ENCODE data around the gene PRIMPOL.
A peak's percentile ranks its signal among the peaks of the same experiment; 100 is the strongest.
"Not testable (repeated sequence)": the region's sequence is repeated elsewhere in the genome, so short reads cannot be mapped to it uniquely, and the experiment has no call there.

PRIMPOL gene

DNA sequence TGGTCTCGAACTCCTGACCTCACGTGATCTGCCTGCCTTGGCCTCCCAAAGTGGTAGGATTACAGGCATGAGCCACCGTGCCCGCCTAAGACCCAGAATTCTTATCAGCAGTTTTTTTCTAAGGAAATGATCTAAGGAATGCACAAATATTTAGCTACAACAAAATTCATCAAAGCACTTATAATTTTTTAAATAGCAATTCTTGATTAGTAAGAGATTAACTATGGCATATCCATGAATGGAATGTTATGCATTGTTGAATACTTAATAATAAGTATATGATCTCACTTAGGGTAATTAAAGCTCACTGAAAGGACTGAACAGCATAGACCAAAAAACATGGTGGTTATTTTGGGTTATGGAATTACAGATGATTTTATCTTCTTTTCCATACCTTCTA is 66.0 kb downstream of the PRIMPOL start:
- DNase-seq (ENCODE audit: low read depth), result no peak

- no peak for DNase-seq (ENCODE audit: low read depth)
Measured at GRCh38 chr4:184719407-184719806, 69.9 kb downstream of the PRIMPOL start.

DNA sequence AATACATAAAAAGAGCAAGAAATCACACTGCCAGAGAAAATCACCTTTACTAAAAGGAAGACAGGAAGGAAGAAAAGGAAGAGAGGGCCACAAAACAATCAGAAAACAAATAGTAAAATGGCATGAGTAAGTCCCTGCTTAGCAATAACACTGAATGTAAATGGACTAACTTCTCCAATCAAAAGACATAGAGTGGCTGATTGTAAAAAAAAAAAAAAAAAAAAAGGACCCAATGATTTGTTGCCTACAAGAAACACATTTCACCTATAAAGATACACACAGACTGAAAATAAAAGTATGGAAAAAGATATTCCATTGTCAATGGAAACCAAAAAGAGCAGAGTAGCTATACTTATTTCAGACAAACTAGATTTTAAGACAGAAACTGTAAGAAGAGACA is 71.7 kb downstream of the PRIMPOL start:
- DNase-seq (ENCODE audit: low read depth), result no peak

DNA sequence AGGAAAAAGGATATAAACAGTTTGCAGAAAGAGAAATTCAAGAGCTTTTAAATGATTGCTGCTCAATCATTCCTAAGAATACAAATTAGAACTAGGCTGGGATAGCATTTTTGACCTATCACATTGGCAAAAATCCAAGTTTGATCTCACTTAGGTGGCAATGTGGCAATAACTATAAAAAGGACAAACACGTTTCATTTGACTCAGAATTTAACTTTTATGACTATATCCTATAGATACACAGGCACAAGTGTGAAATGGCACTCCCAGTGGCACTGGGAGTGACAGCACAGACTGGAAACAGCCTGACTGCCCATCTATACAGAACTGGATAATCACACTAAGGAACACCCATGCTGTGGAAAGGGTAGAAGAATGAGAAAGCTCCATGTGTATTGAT is 73.3 kb downstream of the PRIMPOL start:
- DNase-seq (ENCODE audit: low read depth), result no peak

DNA sequence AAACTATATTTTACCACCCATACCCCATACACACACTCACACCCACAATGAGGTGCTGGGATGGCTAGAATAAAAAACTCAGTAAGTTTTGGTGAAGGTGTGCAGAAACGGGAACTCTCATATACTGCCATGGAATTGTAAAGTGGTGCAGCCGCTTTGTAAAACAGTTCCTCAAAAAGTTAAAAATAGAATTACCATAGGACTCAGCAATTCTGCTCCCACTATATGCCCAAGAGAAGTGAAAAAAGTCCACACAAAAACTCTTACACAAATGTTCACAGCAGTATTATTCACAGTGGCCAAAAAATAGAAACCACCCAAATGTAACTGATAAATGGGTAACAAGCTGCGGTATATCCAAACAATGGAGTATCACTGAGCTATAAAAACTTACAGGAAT is 77.9 kb downstream of the PRIMPOL start:
- DNase-seq (ENCODE audit: low read depth), result no peak

DNA sequence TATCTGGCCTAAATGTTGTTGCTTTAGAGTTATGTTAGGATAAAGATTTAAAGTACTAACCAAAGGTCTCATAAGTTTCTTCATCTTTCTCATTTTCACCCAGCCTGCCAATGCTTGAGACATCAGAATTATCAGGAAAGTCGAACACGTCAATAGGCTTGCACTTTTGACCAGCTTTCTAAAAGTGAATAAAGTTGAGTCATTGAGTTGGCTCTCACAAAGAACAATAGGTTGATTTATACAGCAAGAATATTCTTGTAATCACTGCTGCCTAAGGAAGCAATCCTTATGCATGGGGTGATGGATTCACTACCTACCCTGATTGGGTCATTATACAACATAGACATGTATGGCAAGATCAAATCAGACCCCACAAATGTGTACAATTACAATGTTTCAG is 79.3 kb downstream of the PRIMPOL start:
- no peak for DNase-seq (ENCODE audit: low read depth)

- no peak for DNase-seq (ENCODE audit: low read depth)
Measured at GRCh38 chr4:184729946-184730345, 80.4 kb downstream of the PRIMPOL start.

DNA sequence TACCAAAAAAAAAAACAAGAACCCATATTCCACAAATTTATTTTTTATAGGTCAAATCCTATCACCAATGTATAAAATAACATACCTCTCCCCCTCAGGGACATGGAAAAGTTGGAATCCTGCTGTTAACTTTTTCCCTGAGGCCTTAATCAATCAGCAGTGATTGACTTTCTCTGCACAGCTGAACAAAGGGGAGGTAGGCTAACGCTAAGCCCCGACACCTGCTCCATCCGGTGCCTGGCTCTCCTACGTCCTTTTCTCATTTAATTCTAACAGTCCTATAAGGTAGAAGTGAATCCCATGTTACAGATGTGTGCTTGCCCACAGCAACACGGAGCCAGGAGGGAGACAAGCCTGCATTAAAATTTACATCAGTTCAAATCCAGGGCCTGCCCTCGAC is 81.5 kb downstream of the PRIMPOL start:
- DNase-seq (ENCODE audit: low read depth), result no peak

- no peak for DNase-seq (ENCODE audit: low read depth)
Measured at GRCh38 chr4:184732126-184732525, 82.6 kb downstream of the PRIMPOL start.

DNA sequence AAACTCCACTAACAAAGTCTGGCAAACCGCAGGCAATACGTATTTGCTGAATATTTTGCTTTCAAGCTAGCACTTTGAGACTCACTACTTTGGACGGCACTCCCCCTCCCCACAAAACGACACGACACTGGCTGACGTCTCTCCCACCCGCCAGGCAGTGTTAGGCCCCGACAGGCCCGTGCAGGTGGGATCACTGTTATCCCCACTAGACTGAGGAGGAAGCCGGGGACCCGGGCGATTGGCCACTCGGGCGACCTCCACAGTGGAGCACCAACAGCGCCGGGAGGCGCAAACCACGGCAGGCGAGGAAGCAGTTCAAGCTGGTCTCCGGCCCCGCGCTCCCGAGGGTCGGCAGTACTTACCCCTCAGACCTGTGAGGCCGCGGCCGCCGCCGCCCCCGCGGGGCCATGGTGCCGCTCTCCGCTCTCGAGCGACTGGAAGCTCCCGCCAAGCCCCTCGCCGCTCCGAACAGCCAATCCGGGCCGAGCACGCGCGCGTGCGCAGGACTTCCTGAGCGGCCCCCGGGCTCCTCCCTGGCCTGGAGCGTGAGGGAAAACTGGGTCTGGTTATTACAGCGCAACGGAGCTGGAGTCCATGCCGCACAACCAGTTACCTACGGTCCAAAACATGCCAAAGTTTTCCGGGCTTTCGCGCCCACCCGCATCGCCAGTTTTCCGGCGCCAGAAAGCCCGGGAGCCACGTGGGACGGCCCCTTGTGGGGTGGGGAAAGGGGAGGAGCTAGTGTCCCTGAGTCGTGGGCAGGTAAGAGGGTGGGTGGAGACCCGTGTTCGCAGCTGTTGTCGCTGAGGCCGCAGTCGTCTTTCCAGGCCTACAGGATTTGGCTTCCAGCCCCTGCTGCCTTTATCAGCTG is 84.4 kb downstream of the PRIMPOL start, which contains the start of gene CENPU:
CENPU (minus strand) TSS at position 443 of the 871 bp plus-strand sequence; CDS start at position 409, 34 bp downstream.
- DNase-seq (ENCODE audit: low read depth), result peak; percentile 89

- no peak for DNase-seq (ENCODE audit: low read depth)
Measured at GRCh38 chr4:184734758-184735157, 85.2 kb downstream of the PRIMPOL start.

GRCh38 chr4:184739575-184739974 is 90.0 kb downstream of the PRIMPOL start:
- DNase-seq (ENCODE audit: low read depth), result not testable (repeated sequence)

DNA sequence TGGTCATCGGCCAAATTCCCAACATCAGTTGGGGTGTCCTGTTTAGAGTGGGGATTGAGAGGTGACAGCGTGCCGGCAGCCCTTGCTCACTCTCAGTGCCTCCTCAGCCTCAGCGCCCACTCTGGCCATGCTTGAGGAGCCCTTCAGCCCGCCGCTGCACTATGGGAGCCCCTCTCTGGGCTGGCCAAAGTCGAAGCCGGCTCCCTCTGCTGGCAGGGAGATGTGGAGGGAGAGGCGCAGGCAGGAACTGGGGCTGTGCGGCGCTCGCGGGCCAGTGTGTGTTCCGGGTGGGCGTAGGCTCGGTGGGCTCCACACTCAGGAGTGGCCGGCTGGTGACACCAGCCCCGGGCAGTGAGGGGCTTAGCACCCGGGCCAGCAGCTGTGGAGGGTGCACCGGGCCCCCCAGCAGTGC is 91.4 kb downstream of the PRIMPOL start:
- DNase-seq (ENCODE audit: low read depth), result no peak

GRCh38 chr4:184741651-184742050 is 92.1 kb downstream of the PRIMPOL start:
- DNase-seq (ENCODE audit: low read depth), result not testable (repeated sequence)

GRCh38 chr4:184743650-184744049 is 94.1 kb downstream of the PRIMPOL start:
- DNase-seq (ENCODE audit: low read depth), result no peak

- DNase-seq (ENCODE audit: low read depth), result no peak
Measured at GRCh38 chr4:184744236-184744635, 94.7 kb downstream of the PRIMPOL start.

All from GM04503 (cell line).